Stimulated activated CD8-positive, alpha-beta memory T cell treated with anti-CD3 and anti-CD28 coated beads, Interleukin-4, amount 100 ng/mL, for 48 hours (primary cell): ENCODE measurements around the gene POLR2B.
"Not testable (repeated sequence)": the region's sequence is repeated elsewhere in the genome, so short reads cannot be mapped to it uniquely, and the experiment has no call there.

Experiments used
- DNase-seq: peaks from one replicate; pipeline ENCODE4 v3.0.0-alpha.2; 2020

Gene POLR2B

GRCh38 chr4:56990109-56990905, 11.6 kb downstream of the POLR2B start:
- DNase-seq: no peak

GRCh38 chr4:56995525-56995924, 16.8 kb downstream of the POLR2B start:
- no peak for DNase-seq

- no peak for DNase-seq
These were observed 21.1 kb downstream of the POLR2B start for GRCh38 chr4:56999751-57000150.

- DNase-seq: no peak
These were observed 34.9 kb downstream of the POLR2B start for GRCh38 chr4:57013543-57014120.

- DNase-seq: no peak
These were observed 40.3 kb downstream of the POLR2B start for GRCh38 chr4:57018980-57019379.

- no peak for DNase-seq
These were observed 41.9 kb downstream of the POLR2B start for GRCh38 chr4:57020467-57021101.

- no peak for DNase-seq
These were observed 44.4 kb downstream of the POLR2B start for GRCh38 chr4:57023104-57023503.

- DNase-seq: no peak
These were observed 55.8 kb downstream of the POLR2B start for GRCh38 chr4:57034520-57034919.

GRCh38 chr4:57037982-57038604, 59.4 kb downstream of the POLR2B start:
- DNase-seq: peak; percentile 63

GRCh38 chr4:57039345-57039744, 60.6 kb downstream of the POLR2B start:
- no peak for DNase-seq

- DNase-seq: no peak
These were observed 61.8 kb downstream of the POLR2B start for GRCh38 chr4:57040510-57040909.

- no peak for DNase-seq
These were observed 62.3 kb downstream of the POLR2B start for GRCh38 chr4:57041020-57041419.

- no peak for DNase-seq
These were observed 64.0 kb downstream of the POLR2B start for GRCh38 chr4:57042711-57043169.

GRCh38 chr4:57043347-57044251, 64.9 kb downstream of the POLR2B start:
- no peak for DNase-seq

GRCh38 chr4:57044279-57044678, 65.6 kb downstream of the POLR2B start:
- no peak for DNase-seq

GRCh38 chr4:57044996-57045395, 66.3 kb downstream of the POLR2B start:
- no peak for DNase-seq

- not testable (repeated sequence) for DNase-seq
These were observed 68.3 kb downstream of the POLR2B start for GRCh38 chr4:57047046-57047445.

- DNase-seq: no peak
These were observed 70.1 kb downstream of the POLR2B start for GRCh38 chr4:57048590-57049304.

GRCh38 chr4:57051095-57051494, 72.4 kb downstream of the POLR2B start:
- DNase-seq: no peak

- DNase-seq: no peak
These were observed 72.8 kb downstream of the POLR2B start for GRCh38 chr4:57051524-57051923.

- no peak for DNase-seq
These were observed 74.8 kb downstream of the POLR2B start for GRCh38 chr4:57053508-57053907.

- DNase-seq: no peak
These were observed 77.2 kb downstream of the POLR2B start for GRCh38 chr4:57055886-57056285.
